Hepatic stellate cell (primary cell): ENCODE measurements around the gene TMEM178B.
A peak's percentile ranks its signal among the peaks of the same experiment; 100 is the strongest.
"Not testable (repeated sequence)": the region's sequence is repeated elsewhere in the genome, so short reads cannot be mapped to it uniquely, and the experiment has no call there.

ENCODE experiments used
- DNase-seq: peaks from one replicate; pipeline ENCODE4 v3.0.0; 2011; ENCODE audit warnings: low spot score

The TMEM178B gene

DNA sequence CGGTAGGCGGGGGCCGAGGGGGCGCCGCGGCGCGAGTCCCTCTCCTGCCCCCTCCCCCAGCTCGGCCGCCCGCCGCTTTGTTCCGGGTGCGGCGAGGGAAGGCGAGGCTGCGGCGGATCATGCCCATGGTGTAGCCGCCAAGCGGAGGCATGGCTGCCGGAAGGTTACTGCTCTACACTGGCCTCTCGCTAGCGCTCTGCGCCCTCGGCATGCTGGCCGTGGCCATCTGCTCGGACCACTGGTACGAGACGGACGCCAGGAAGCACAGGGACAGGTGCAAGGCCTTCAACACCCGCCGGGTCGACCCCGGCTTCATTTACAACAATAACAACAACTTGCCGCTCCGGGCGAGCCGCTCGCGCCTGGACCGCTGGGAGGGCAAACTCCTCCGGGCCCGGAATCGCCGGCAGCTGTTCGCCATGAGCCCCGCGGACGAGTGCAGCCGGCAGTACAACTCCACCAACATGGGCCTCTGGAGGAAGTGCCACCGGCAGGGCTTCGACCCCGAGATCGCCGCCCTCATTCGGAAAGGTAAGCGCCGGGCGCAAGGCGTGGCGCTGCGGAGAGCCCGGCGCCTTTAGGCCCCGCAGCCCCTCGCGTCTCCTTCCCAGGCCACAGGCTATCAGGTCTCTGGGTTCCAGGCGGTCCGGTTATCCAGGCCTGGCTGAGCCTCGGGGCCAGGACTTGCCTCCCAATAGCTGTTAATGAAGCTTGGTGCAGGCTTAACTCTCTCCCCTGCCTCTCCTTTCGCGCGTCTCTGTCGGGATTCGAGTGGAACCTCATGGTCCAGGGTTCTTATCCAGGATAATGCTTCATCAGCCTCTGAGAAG, 513 bp downstream of the TMEM178B start:
- DNase-seq, result peak; percentile 10

DNA sequence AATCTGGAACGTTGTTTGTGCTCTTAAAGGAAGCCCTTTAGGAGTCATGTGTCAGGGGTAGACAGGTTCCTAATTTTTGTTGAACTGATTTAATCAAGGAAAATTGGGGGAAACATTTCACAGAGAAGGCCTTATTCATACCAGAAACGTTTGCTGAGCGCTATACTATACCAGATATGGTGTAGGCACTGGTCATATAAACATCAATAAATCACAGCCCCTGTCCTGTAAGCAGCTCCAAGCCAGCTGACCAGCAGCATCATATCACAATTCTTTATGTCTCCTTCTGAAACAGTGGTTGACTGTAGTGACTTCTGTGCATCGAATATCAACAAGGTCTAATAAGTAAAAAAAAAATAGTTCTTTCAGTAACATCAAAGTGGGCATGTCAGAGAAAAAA, 1.1 kb downstream of the TMEM178B start:
- DNase-seq, result no peak

DNA sequence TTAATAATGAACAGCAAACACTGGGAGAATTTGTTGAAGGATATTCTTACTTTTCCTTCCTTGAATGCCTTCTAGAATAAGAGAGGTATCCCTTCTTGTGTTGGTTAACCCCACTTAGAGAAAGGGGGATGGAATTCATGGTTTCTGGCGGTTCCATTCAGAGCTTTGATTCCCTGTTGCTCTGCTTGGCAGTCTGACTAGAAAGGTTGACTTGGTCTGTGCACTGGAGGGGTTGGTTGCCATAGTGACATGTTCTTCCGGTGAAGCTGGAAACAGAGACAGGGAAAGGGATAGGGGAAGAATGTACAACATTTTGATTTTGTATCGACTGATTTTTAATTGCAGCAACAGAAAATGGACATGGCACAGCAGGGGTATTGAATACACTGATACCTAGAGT, 2.5 kb downstream of the TMEM178B start:
- no peak for DNase-seq

DNA sequence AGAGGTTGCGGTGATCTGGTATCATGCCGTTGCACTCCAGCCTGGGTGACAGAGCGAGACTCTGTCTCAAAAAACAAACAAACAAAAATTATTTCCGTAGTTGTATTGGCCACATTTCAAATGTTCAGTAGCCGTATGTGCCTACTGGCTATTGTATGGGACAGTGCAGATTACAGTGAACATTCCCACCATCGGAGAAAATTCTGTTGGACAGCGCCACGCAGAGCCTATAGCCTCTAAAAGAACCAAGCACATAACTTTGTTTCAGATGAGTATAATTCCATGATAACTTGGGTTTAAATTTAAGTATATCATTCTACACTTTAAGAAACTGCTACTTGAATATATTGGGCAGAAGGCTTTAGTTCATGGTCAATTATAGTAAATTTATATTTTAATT, 5.4 kb downstream of the TMEM178B start:
- no peak for DNase-seq

DNA sequence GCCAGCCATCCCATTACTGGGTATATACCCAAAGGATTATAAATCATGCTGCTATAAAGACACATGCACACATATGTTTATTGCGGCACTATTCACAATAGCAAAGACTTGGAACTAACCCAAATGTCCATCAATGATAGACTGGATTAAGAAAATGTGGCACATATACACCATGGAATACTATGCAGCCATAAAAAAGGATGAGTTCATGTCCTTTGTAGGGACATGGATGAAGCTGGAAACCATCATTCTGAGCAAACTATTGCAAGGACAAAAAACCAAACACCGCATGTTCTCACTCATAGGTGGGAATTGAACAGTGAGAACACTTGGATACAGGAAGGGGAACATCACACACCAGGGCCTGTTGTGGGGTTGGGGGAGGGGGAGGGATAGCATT, 15.6 kb downstream of the TMEM178B start:
- DNase-seq, result not testable (repeated sequence)

DNA sequence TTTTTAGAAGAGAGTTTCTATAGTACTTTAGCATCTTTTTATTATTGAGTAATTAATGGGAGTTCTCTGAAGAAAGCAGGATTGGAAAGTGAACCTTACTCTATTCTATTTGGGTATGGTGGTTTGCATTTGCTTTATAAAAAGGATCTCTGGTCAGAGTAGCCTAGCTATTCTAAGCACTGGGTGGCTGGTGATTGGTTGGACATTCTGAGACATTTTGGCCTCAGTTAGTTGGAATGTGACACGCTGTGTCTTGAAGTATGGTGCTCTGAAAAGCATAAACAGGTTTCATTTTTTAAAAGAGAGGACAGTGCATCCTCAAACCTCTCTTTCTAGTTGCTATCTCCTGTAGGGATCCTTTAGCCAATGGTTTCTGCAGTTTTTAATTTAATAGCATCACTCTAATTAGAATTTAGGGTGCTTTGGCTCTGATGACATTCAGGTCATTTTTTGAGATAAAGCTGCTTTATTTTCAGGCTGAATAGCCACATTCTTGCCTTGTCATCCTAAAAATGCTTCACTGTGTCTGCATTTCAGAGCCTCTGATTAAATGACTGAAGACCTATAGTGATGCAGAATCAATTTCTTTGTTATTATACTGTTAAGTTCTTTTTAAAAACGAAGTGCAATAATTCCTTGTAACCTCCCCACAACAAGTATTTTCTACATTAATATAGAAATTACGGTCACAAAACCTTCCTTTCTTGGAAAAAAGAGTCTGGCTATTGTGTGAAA, 20.6 kb downstream of the TMEM178B start:
- no peak for DNase-seq

DNA sequence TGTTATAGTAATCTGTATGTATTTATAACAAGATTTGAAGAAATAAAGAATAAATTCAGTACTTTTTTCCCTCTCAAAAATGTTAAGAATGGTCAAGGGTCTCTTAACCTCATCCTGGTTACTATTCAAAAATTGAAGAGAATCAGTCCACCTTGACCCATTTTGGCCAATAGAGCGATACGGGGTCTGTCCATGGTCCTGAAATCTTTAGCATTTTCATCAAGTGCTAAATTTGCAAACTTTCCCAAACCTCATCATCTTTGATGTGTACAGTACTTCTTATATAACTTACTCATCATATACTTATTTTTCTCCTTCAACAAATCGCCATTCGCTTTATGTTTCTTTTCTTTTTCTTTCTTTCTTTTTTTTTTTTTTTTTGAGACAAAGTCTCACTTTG, 23.6 kb downstream of the TMEM178B start:
- DNase-seq, result no peak

DNA sequence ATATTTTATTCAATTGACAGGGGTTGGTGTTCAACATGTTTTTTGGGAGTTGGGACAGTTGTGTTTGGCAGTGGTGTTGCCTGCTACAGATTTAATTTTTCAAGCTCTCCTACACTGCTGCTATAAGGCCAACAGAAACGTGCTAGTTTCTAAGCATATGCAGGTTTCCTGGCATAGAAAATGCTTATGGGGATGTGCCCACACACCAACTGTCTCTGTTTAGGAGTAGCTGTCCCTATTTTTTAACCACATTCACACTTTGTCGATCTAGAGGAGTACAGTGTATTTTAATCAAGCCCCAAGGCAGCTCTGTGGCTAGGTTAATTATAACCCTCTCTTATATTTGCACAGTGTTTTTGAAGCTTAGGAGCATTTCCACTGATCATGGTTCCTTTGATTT, 28.6 kb downstream of the TMEM178B start:
- no peak for DNase-seq

DNA sequence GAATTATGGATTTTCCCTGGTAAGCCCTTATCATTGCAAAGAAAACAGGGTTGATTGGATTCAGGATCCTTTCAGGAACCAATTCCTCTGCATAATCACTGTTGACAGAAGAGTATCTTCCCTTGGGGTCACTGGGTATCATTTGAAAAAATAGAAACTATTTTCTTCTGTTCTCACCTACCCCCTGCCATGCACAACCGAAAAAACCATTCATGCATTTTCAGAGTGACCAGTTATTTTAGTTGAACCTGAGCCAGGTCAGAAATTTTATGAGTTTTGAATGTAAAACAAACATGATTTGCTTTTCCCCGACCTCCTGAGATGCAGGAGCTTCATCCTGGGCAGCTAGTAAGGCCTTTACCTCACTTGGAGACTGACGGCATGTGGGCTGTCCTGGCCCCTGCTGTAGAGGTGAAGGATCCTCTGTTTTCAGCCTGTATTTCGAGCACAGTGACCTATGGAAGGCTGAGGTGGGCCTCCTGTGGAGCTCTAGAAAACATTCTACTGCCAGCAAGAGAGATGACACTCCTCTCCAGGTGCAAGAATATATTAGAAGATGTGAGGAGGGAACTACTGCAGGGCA, 30.1 kb downstream of the TMEM178B start:
- DNase-seq, result no peak

DNA sequence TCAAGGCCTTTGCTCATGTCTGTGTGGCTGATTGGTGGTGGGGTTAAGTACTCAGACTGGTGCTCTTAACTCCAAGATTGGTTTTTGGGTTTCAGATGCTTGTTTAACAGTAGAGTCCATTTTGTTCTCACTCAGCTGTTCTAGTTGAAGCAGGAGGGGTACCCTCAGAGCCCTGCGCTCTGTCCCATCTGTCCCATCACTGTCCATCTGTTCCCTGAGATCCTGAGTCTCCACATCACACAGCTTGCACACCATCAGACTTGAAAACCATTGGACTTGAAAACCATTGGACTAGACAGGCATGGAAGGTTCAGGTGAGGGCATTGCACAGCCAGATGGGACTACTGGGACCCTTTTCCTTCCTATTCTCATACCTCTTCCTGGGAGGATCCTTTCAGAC, 39.3 kb downstream of the TMEM178B start:
- DNase-seq, result no peak

DNA sequence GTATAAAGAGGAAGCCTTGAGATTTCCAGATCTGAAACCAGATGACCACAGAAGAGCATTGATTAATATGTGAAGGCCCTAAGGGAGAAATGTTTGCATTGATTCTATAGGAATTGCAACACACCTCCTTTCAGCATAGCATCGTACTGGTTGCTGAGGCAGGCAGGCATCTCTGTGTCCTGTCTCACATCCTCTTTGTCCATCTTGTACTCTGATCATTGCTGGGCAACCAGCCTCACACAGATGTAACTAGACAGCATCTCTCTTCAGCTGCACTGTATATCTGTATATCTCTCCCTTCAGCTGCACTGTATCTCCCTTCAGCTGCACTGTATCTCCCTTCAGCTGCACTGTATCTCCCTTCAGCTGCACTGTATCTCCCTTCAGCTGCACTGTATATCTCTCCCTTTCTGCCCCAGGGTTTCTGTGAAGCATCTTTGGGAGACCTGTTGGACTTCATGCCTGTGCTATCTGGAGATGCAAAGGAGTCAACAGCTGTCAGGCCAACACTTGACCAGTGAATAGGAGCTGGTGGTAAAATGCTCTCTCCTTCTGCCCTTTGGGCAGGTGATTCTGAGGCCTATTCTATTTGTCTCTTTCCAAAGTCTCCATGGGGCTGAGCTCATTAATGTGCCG, 40.3 kb downstream of the TMEM178B start:
- DNase-seq, result no peak

DNA sequence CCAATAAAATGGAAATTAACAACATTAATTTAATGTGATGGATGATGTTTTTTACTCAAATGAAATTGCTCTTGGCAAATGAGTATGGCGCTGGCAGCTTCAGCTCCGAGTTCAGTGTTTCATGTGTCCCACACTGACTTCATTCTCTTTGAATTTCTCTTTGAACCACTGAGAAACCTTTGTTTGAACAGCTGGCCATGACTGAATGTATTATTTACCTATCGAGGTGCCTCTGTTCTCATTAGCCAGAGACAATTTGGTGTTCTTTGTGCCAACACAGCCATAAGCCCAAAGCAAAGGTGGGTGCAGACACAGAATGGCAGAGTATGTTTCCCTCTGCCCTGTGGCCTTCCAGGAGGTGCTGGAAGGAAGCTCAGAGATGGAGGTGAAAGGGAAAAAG, 42.1 kb downstream of the TMEM178B start:
- DNase-seq, result no peak

DNA sequence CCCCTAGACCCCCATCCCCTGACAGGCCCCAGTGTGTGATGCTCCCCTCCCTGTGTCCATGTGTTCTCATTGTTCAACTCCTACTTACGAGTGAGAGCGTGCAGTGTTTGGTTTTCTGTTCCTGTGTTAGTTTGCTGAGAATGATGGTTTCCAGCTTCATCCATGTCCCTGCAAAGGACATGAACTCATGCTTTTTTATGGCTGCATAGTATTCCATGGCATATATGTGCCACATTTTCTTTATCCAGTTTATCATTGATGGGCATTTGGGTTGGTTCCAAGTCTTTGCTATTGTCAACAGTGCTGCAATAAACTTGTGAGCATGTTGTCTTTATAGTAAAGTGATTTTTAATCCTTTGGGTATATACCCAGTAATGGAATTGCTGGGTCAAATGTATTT, 42.8 kb downstream of the TMEM178B start:
- DNase-seq, result not testable (repeated sequence)

DNA sequence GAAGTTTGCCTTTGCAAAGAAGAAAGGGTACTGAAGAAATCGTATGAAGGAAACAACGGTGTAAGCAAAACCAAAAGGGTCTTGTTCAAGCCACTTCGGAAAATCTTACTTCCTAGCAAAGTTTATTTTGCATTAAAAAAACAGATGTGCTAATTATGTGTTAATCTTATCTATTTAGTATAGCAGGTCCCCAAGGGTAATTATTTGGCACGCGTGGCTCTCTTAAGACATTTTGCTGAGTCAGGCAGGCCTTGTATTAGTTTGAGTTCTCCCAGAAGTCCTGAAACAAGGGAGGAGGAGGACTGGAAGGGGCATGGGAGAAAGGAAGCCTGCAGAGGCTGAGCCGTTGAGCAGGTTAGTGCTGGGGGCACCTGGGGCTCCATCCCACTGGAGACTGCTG, 44.9 kb downstream of the TMEM178B start:
- DNase-seq, result no peak

DNA sequence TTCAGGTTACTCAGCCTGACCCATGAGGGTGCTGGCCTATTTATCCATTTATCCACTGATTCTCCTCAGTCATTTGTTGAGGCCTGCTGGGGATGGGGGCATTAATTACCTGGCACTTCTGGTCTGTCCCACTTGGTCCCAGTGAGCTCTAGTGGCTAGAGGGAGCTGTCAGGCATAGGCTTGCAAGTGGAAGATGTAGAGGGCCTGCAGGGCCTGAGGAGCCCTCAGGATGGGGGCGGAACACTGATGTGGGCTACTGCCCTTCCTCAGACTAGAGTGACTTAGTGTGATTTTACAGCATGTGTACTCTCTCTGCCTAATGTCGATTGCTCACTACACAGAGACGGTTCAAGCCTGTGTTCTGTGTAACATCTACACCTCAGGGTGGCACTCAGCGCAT, 45.3 kb downstream of the TMEM178B start:
- no peak for DNase-seq

DNA sequence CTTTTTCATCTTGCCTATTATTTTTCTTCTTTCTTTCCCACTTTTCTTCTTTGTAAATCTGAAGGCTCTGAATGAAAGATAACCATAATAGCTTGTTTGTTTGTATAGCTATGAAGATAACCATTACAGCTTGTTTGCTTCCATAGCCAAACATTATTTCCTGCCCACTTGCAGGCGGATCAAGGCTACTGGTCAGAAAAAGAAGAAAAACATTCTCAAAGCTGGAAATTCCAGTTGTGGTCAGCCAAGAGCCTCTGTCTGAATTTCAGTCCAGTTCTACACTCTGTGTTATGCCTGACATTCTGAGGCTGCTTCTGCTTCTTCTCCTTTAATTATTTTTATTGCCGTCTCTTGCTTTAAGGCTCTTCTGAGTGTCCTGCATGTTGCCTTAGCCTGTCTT, 48.9 kb downstream of the TMEM178B start:
- peak; percentile 7 for DNase-seq

DNA sequence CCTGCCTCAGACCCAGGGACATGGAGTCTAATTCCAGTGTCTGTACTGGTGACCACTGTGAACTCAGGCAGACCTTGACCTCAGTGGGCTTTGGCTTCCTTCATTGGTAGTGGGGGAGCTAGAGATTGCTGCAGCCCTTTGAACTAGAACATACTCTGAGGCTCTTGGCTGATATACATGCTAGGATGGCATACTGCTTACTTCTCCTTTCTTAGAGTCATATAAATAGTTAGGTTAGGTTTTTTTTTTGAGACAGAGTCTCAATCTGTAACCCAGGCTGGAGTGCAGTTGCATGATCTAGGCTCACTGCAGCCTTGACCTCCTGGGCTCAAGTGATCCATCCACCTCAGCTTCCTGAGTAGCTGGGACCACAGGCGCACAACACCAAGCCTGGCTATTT, 49.7 kb downstream of the TMEM178B start:
- no peak for DNase-seq

DNA sequence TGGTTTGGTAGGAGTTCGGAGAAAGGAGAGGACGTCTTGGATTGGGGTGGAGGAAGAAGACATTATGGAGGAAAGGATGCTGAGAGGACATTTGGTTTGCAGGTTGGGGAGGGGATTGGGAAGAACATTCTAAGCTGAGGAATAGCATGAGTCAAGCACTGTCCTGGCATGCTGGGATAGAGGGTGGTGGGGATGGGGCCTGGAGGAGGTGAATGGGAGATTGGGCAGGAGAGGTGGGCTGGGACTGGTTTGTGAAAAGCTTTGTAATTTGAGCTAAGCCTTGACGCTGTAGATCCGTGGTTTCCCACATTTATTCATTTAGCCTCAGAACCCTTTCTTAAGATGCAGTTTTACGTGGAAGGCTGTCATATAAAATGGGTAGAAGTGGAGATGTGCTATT, 52.2 kb downstream of the TMEM178B start:
- DNase-seq, result no peak

DNA sequence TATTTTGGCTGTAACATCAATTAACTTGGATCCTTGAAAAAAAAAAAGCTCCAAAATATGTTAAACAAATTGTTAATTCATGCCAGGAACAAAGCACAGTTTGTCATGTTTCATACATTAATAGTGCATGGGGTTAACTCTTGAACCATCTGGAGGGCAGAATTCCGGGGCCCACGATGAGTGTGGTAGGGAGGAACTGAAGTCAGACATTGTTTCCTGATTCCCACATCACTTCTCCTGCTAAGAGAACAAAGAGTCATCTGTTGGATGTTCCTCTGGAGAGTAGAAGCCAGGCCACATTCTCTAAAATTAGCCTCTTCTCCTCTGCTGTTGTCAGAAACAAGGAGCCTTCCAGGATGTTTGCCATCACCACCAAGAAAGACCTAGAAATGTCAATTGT, 54.6 kb downstream of the TMEM178B start:
- DNase-seq, result no peak

DNA sequence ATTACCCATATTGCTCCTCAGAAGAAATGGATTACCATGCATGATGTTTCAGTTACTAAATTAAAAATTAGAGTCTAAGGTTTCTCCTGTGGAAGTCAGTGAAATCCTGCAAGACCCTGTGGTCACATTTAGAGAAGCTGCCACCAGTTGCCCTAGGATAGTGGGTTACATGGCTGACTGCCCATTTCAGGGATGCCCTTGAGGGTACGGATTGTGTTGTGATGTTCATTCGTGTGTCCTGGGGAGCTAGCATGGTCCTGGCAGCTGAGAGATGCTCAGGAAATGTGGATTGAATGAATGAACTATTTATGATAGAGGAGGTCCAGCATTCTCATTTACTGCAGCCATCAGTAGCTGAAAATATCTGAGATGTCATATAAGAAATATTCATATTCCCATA, 55.1 kb downstream of the TMEM178B start:
- DNase-seq, result no peak

DNA sequence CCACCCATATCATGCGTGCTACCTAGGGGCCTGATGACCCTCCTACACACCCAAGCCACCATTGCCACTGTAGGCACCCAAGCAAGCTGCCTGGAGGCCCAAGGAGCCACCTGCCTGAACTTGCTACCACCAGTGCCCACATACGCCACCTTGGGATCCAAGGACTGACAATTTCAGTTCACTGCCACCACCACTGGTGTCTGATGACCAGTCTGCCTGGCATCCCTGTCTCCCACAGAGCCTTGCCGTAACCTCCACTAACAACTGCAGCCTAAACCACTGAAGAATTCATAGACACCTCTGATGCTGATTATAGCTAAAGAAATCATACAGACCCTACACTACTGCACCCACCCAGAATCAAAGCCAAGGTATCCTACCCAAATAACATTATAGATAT, 58.8 kb downstream of the TMEM178B start:
- DNase-seq, result no peak

DNA sequence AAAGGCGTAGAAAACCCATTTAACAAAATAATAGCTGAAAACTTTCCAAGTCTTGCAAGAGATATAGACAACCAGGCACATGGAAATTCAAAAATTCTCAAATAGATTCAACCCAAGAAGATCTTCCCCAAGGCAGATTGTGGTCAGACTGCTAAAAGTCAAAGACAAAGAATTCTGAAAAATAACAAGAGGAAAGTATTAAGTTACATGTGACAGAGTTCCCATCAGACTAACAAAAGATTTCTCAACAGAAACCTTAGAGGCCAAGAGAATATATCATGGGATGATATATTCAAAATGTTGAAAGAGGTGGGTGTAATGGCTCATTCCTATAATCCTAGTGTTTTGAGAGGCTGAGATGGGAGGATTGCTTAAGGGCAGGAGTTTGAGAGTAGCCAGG, 59.8 kb downstream of the TMEM178B start:
- DNase-seq, result no peak

DNA sequence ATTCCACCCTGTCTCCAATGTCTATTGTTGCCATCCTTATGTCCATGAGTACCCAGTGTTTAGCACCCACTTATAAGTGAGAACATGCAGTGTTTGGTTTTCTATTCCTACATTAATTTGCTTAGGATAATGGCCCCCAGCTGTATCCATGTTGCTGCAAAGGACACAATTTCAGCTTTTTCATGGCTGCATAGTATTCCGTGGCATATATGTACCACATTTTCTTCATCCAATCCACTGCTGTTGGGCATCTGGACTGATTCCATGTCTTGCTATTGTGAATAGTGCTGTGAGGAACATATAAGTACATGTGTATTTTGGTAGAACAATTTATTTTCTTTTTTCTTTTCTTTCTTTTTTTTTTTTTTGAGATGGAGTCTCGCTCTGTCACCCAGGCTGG, 68.2 kb downstream of the TMEM178B start:
- no peak for DNase-seq
